Neutrophil (primary cell): Measurements from ENCODE around the gene WDR62.

ENCODE experiments used
- H3K27ac ChIP-seq: fragments of 200-600 bp; sonication (generic); 2 replicates; pipeline ENCODE4 v1.5.1; 2016; ENCODE audit warnings: mild to moderate bottlenecking, moderate library complexity
- H3K27me3 ChIP-seq: fragments of 200-600 bp; sonication (generic); 2 replicates; pipeline ENCODE4 v1.6.0; 2016; ENCODE audit warnings: mild to moderate bottlenecking
- H3K36me3 ChIP-seq: fragments of 200-600 bp; sonication (generic); 2 replicates; pipeline ENCODE4 v1.5.1; 2017
- H3K4me1 ChIP-seq, 2 experiments: fragments of 200-600 bp in 1 of 2; sonication (generic) in 1 of 2; 1 replicate in 1 of 2; 2 replicates in 1 of 2; pipeline versions ENCODE4 v1.5.1 to v1.6.1; 2013 to 2016; ENCODE audit warnings: low read depth in 1 of 2, low read length in 1 of 2, mild to moderate bottlenecking in 1 of 2, moderate library complexity in 1 of 2; ENCODE audit not compliant: control insufficient read depth in 1 of 2, insufficient read depth in 1 of 2
- H3K4me3 ChIP-seq, 2 experiments: fragments of 200-600 bp in 1 of 2; sonication (generic) in 1 of 2; 1 replicate in 1 of 2; 2 replicates in 1 of 2; pipeline ENCODE4 v1.5.1; 2013 to 2016; ENCODE audit warnings: low read depth in 1 of 2, low read length in 1 of 2, mild to moderate bottlenecking in 1 of 2, moderate library complexity in 1 of 2
- H3K9me3 ChIP-seq: fragments of 200-600 bp; sonication (generic); 2 replicates; pipeline ENCODE4 v1.5.1; 2016
- CTCF ChIP-seq: fragments of 200-600 bp; sonication (generic); IDR thresholded peaks from 2 replicates; pipeline ENCODE4 v1.5.1; 2016; ENCODE audit warnings: antibody characterized with exemption

The WDR62 gene

DNA sequence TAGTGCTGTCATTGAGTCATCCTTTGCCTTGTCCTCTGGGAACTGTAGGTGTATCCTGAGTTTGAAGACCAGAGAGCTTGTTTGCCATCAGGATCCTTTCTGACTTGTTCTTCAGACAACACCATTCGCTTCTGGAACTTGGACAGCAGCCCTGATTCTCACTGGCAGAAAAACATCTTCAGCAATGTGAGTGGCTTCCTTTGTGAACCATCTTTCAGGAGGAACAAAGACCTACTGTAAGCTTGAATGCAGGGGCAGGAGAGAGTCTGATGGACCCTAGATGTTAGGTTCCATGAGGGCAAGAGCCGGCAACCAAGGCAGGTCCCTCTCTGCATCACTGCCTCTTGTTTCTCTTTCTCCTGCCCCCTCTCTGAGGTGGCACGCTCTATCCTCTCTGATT is 26.7 kb downstream of the WDR62 start:
- no peak for TF ChIP-seq CTCF
- Histone ChIP-seq H3K27me3 (no peaks in the 10 kb centered on the region), H3K4me1 (no peaks in the 10 kb centered on the region), H3K4me3 (no peak overlapping the region), H3K27ac (no peak overlapping the region), H3K9me3 (no peaks in the 10 kb centered on the region), H3K36me3 (peaks cover 58% of the 10 kb centered on the region)

DNA sequence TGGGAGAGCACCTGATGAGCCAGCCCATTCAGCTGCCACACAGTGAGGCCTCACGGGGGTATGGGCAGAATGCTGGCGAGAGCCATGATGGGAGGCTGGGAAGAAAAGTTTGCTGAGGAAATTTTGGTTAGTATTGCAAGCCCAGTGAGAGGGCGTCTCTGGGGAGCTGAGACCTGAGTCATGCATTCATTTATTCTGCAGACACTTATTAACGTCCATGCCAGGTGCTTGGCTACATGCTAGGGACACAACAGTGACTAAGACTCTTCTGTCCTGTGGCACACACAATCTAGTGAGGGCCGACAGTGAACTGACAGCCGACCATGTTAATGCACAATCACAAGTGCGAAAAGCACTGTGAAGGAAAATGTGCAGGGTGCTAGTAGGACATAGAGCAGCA is 27.2 kb downstream of the WDR62 start:
- H3K27ac ChIP-seq, result no peak overlapping the region
- H3K9me3 ChIP-seq, result no peaks in the 10 kb centered on the region
- TF ChIP-seq CTCF, result no peak
- H3K4me1 ChIP-seq, result no peaks in the 10 kb centered on the region
- peaks cover 63% of the 10 kb centered on the region for H3K36me3 ChIP-seq
- H3K4me3 ChIP-seq, result no peak overlapping the region
- H3K27me3 ChIP-seq, result no peaks in the 10 kb centered on the region

GRCh38 chr19:36082916-36083315 is 28.2 kb downstream of the WDR62 start:
- Histone ChIP-seq H3K27ac (no peak overlapping the region), H3K9me3 (no peaks in the 10 kb centered on the region), H3K27me3 (no peaks in the 10 kb centered on the region), H3K4me3 (no peak overlapping the region), H3K4me1 (no peaks in the 10 kb centered on the region), H3K36me3 (peaks cover 63% of the 10 kb centered on the region)
- no peak for TF ChIP-seq CTCF

GRCh38 chr19:36084231-36085009 is 29.7 kb downstream of the WDR62 start:
- no peaks in the 10 kb centered on the region for H3K27me3 ChIP-seq
- H3K9me3 ChIP-seq, result no peaks in the 10 kb centered on the region
- H3K4me3 ChIP-seq, result no peak overlapping the region
- H3K36me3 ChIP-seq, result peaks cover 78% of the 10 kb centered on the region
- no peaks in the 10 kb centered on the region for H3K4me1 ChIP-seq
- H3K27ac ChIP-seq, result no peak overlapping the region
- TF ChIP-seq CTCF, result no peak

GRCh38 chr19:36086326-36086725 is 31.6 kb downstream of the WDR62 start:
- Histone ChIP-seq H3K27me3 (no peaks in the 10 kb centered on the region), H3K9me3 (no peaks in the 10 kb centered on the region), H3K27ac (no peak overlapping the region), H3K36me3 (peaks cover 92% of the 10 kb centered on the region), H3K4me1 (no peaks in the 10 kb centered on the region), H3K4me3 (no peak overlapping the region)
- TF ChIP-seq CTCF, result no peak
